Neutrophil (primary cell): ENCODE data around the gene HMCES.
A peak's percentile ranks its signal among the peaks of the same experiment; 100 is the strongest.
"Not testable (repeated sequence)": the region's sequence is repeated elsewhere in the genome, so short reads cannot be mapped to it uniquely, and the experiment has no call there.

Source experiments
- H3K27ac ChIP-seq: fragments of 200-600 bp; sonication (generic); 2 replicates; pipeline ENCODE4 v1.5.1; 2016; ENCODE audit warnings: mild to moderate bottlenecking, moderate library complexity
- H3K27me3 ChIP-seq: fragments of 200-600 bp; sonication (generic); 2 replicates; pipeline ENCODE4 v1.6.0; 2016; ENCODE audit warnings: mild to moderate bottlenecking
- H3K36me3 ChIP-seq: fragments of 200-600 bp; sonication (generic); 2 replicates; pipeline ENCODE4 v1.5.1; 2017
- H3K4me1 ChIP-seq, 2 experiments: fragments of 200-600 bp in 1 of 2; sonication (generic) in 1 of 2; 1 replicate in 1 of 2; 2 replicates in 1 of 2; pipeline versions ENCODE4 v1.5.1 to v1.6.1; 2013 to 2016; ENCODE audit warnings: low read depth in 1 of 2, low read length in 1 of 2, mild to moderate bottlenecking in 1 of 2, moderate library complexity in 1 of 2; ENCODE audit not compliant: control insufficient read depth in 1 of 2, insufficient read depth in 1 of 2
- H3K4me3 ChIP-seq, 2 experiments: fragments of 200-600 bp in 1 of 2; sonication (generic) in 1 of 2; 1 replicate in 1 of 2; 2 replicates in 1 of 2; pipeline ENCODE4 v1.5.1; 2013 to 2016; ENCODE audit warnings: low read depth in 1 of 2, low read length in 1 of 2, mild to moderate bottlenecking in 1 of 2, moderate library complexity in 1 of 2
- H3K9me3 ChIP-seq: fragments of 200-600 bp; sonication (generic); 2 replicates; pipeline ENCODE4 v1.5.1; 2016
- TF ChIP-seq, protein P1 (sequence below): fragments of 200-600 bp; sonication (generic); IDR thresholded peaks from 2 replicates; pipeline ENCODE4 v1.5.1; 2016; ENCODE audit warnings: antibody characterized with exemption

HMCES gene

DNA sequence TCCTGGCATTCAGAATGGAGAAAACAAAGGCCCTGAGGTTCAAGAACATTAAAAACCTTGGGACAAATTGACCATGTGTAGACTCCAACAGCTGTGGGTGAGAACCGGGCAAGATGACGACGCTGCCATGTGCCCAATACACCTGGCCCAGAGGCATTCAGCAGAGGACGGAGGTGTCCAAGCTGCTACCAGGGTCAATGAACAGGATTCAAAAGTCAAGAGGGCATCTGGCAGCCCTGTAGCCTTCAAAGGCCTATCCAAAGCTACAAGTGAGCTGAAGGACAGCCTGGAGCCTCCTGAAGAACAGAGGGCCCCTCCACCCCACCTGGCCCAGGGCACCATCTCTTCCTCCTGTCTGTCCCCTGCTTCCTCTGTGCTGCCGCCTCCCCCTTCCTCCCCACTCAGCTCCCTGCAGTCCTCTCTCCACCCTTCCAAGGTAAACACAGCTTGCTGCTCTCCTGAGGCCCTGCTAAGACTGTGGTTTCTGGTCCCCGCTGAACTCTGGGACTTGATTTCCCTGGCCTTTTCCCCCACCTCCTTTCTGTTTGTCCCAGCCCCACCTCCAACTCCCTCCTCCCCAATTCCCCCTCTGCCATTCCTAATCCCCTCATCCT, 57.5 kb downstream of the HMCES start:
- Histone ChIP-seq H3K4me3 (no peak overlapping the region), H3K36me3 (no peaks in the 10 kb centered on the region), H3K27ac (no peak overlapping the region), H3K27me3 (no peaks in the 10 kb centered on the region), H3K4me1 (no peaks in the 10 kb centered on the region), H3K9me3 (no peaks in the 10 kb centered on the region)
- TF ChIP-seq, protein P1, sequence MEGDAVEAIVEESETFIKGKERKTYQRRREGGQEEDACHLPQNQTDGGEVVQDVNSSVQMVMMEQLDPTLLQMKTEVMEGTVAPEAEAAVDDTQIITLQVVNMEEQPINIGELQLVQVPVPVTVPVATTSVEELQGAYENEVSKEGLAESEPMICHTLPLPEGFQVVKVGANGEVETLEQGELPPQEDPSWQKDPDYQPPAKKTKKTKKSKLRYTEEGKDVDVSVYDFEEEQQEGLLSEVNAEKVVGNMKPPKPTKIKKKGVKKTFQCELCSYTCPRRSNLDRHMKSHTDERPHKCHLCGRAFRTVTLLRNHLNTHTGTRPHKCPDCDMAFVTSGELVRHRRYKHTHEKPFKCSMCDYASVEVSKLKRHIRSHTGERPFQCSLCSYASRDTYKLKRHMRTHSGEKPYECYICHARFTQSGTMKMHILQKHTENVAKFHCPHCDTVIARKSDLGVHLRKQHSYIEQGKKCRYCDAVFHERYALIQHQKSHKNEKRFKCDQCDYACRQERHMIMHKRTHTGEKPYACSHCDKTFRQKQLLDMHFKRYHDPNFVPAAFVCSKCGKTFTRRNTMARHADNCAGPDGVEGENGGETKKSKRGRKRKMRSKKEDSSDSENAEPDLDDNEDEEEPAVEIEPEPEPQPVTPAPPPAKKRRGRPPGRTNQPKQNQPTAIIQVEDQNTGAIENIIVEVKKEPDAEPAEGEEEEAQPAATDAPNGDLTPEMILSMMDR, result no peak

DNA sequence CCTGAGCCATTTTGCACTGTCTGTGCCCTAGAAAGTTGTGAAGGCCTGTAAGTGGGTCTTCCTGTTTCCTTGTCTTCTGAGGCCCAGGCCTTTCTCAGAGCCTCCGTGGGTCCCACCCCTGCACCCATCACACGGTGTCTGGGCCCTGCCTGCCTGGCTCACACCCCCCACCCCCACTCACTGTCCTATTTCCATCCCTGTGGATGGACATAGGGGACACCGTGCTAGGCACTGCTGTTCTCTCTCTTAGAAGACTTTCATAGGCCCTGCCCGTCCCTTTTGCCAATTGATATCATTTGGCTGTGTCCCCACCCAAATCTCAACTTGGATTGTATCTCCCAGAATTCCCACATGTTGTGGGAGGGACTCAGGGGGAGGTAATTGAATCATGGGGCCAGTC, 59.0 kb downstream of the HMCES start:
- H3K27me3 ChIP-seq, H3K9me3 ChIP-seq, H3K27ac ChIP-seq, H3K4me1 ChIP-seq, H3K36me3 ChIP-seq, H3K4me3 ChIP-seq: not testable (repeated sequence)

DNA sequence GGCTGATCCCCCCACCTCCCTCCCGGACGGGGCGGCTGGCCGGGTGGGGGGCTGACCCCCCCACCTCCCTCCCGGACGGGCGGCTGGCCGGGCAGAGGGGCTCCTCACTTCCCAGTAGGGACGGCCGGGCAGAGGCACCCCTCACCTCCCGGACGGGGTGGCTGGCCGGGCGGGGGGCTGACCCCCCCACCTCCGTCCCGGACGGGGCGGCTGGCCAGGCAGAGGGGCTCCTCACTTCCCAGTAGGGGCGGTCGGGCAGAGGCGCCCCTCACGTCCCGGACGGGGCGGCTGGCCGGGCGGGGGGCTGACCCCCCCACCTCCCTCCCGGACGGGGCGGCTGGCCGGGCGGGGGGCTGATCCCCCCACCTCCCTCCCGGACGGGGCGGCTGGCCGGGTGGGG, 60.5 kb downstream of the HMCES start:
- not testable (repeated sequence) for H3K27ac ChIP-seq, H3K4me3 ChIP-seq, H3K9me3 ChIP-seq, H3K4me1 ChIP-seq, H3K36me3 ChIP-seq
- H3K27me3 ChIP-seq, result peaks cover 18% of the 10 kb centered on the region

DNA sequence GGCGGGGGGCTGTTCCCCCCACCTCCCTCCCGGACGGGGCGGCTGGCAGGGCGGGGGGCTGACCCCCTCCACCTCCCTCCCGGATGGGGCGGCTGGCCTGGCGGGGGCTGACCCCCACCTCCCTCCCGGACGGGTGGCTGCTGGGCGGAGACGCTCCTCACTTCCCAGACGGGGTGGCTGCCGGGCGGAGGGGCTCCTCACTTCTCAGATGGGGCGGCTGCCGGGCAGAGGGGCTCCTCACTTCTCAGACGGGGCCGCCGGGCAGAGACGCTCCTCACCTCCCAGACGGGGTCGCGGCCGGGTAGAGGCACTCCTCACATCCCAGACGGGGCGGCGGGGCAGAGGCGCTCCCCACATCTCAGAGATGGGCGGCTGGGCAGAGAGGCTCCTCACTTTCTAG, 61.2 kb downstream of the HMCES start:
- H3K36me3 ChIP-seq, H3K27ac ChIP-seq, H3K4me3 ChIP-seq, H3K9me3 ChIP-seq: not testable (repeated sequence)
- peaks cover 2 to 11% of the 10 kb centered on the region in 2 experiments for H3K4me1 ChIP-seq
- H3K27me3 ChIP-seq, result peaks cover 25% of the 10 kb centered on the region

DNA sequence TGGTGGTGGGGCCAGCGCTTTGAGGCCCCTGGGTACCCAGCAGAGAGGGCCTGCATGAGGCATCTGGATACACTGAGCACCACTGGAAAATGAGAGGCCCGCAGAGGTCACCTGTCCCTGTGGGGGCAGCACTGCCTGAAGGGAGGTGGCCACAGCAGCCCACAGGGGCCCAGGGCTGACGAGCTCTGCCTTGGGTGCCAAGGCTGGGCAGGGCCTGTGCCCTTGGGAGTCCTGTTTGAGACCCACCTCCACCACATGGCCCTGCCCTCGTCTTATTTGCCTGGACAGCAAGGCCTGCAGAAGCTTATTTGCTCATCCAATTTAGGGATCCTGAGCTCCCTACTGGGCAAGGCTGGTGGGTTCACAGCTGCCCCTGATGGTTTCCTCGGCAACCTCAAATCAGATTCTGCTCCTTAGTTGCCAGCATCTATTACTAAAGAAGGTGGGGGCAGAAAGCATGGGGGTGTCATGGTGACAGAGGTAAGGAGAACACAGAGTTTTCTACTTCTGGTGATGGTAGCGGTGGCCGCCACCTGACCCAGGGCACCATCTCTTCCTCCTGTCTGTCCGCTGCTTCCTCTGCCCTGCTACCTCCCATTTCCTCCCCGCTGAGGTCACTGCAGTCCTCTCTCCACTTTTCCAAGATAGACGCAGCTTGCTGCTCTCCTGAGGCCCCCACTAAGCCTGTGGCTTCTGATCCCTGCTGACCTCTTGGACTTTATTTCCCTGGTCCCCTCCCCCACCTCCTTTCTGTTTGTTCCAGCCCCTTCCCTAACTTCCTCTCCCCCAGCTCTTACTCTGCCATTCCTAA, 62.9 kb downstream of the HMCES start:
- TF ChIP-seq, protein P1, result no peak
- H3K27me3 ChIP-seq, result peaks cover 42% of the 10 kb centered on the region
- H3K4me3 ChIP-seq, result no peak overlapping the region
- H3K27ac ChIP-seq, result no peak overlapping the region
- peaks cover 2 to 11% of the 10 kb centered on the region in 2 experiments for H3K4me1 ChIP-seq
- no peaks in the 10 kb centered on the region for H3K9me3 ChIP-seq
- H3K36me3 ChIP-seq, result no peaks in the 10 kb centered on the region

DNA sequence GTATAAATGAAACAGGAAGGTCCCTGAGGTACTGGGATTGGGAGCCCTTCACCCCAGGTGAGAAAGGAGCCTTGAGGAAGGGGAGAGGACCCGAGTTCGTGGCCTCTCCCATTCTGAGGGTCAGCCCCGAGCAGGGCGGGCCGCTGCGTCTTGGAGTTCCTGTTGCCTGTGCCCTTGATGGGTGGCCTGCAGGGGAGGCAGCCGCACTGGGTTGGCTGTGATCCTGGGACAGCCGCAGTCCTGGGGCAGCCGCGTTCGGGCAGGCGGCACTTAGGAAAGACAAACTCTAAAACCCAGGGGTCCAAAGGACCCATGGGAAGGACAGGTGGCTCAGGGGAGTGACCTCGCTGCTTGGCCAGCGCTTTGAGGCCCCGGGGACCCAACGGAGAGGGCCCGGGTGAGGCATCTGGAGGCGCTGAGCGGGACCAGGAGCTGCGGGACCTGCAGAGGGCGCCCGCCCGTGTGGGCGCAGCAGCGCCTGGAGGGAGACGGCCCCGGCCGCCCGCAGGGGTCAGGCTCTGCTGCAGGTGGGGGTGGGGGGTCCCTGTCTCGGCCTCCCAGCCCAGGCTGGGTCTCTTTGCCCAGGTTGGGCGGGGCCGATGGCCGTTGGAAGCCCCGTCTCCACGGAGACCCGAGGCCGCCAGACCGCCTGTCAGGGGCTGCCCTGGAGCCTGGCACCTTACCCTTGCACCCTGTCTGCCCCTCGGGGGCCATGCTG, 65.1 kb downstream of the HMCES start:
- Histone ChIP-seq H3K9me3 (no peaks in the 10 kb centered on the region), H3K4me3 (peak overlapping the region in 1 of 2 experiments; percentile 41), H3K27me3 (peaks cover 48% of the 10 kb centered on the region), H3K4me1 (peaks cover 2 to 11% of the 10 kb centered on the region in 2 experiments), H3K36me3 (no peaks in the 10 kb centered on the region), H3K27ac (no peak overlapping the region)
- TF ChIP-seq, protein P1, result no peak
